ENCODE results near the gene ZFP92.

GRCh38 chrX:153438532-153438931 lies 27.3 kb downstream of the ZFP92 start:
- TF ChIP-seq POLR2A (IDR thresholded peaks at IDR 0.05) (no peak), CTCF (IDR thresholded peaks at IDR 0.05) (no peak), POLR2AphosphoS5 (IDR thresholded peaks at IDR 0.05; ENCODE audit: insufficient read depth in 1 of 2, low read depth in 1 of 2) (no peak)
